GM21390 (cell line): ENCODE results near the gene BOLA2B.
"Not testable (repeated sequence)": the region's sequence is repeated elsewhere in the genome, so short reads cannot be mapped to it uniquely, and the experiment has no call there.

Experiments
- ATAC-seq: cut with Tn5 transposase; IDR thresholded peaks from one replicate; pipeline ENCODE4 v1.9.1; 2021; ENCODE audit not compliant: unreplicated experiment

The BOLA2B gene

GRCh38 chr16:30184891-30185682 is 8.4 kb downstream of the BOLA2B start:
- no peak for ATAC-seq

- peak; percentile 2 for ATAC-seq
These were observed 9.2 kb downstream of the BOLA2B start for GRCh38 chr16:30184096-30184890.

GRCh38 chr16:30183233-30184095 is 10.0 kb downstream of the BOLA2B start, which contains the start of gene CORO1A:
Gene CORO1A, plus strand, starts transcription at chr16:30183602. Its CDS starts 1,608 bp downstream, at chr16:30185210.
- peak; percentile 42 for ATAC-seq

- ATAC-seq = no peak
These were observed 12.7 kb downstream of the BOLA2B start for GRCh38 chr16:30180741-30181140.

GRCh38 chr16:30179931-30180330 is 13.5 kb downstream of the BOLA2B start:
- no peak for ATAC-seq

GRCh38 chr16:30179195-30179594 is 14.3 kb downstream of the BOLA2B start:
- ATAC-seq = no peak

- ATAC-seq = not testable (repeated sequence)
These were observed 16.6 kb downstream of the BOLA2B start for GRCh38 chr16:30176876-30177275.

- ATAC-seq = no peak
These were observed 20.4 kb downstream of the BOLA2B start for GRCh38 chr16:30173054-30173453.

GRCh38 chr16:30170145-30170544 is 23.3 kb downstream of the BOLA2B start:
- not testable (repeated sequence) for ATAC-seq

GRCh38 chr16:30169416-30169815 is 24.1 kb downstream of the BOLA2B start:
- not testable (repeated sequence) for ATAC-seq

- ATAC-seq = not testable (repeated sequence)
These were observed 24.7 kb downstream of the BOLA2B start for GRCh38 chr16:30168746-30169145.

- ATAC-seq = no peak
These were observed 27.1 kb downstream of the BOLA2B start for GRCh38 chr16:30166202-30166902.

- ATAC-seq = no peak
These were observed 29.9 kb downstream of the BOLA2B start for GRCh38 chr16:30163538-30163937.

- ATAC-seq = no peak
These were observed 36.3 kb downstream of the BOLA2B start for GRCh38 chr16:30157214-30157613.

- no peak for ATAC-seq
These were observed 38.3 kb downstream of the BOLA2B start for GRCh38 chr16:30155188-30155587.

GRCh38 chr16:30152517-30152916 is 40.9 kb downstream of the BOLA2B start:
- no peak for ATAC-seq

- no peak for ATAC-seq
These were observed 42.4 kb downstream of the BOLA2B start for GRCh38 chr16:30151091-30151490.

GRCh38 chr16:30149250-30149930 is 44.1 kb downstream of the BOLA2B start:
- ATAC-seq = no peak

- ATAC-seq = no peak
These were observed 45.5 kb downstream of the BOLA2B start for GRCh38 chr16:30147843-30148510.
